ENCODE results near the gene LRP2. TPM values are rescaled to one million over a fixed set of nuclear protein-coding genes. Genes with fewer than 3 reads are reported as not detected.

LRP2 gene
- under 1 TPM in 1 of 2 experiments, not detected in 1; 0.02 TPM for total RNA-seq

GRCh38 chr2:169362118-169362893 lies at the start of gene LRP2:
Gene LRP2 (minus strand): TSS chr2:169362534. CDS start chr2:169362399, 135 bp downstream.

Other genes with a start within 250 kb of the LRP2 start
- gene BBS5, start 117.0 kb upstream of the LRP2 start, total RNA-seq = 1 to 10 TPM; 1.1 to 1.4 TPM
- gene KLHL41, start 147.2 kb upstream of the LRP2 start, total RNA-seq = not detected
- 10 to 100 TPM; 35.4 to 37.9 TPM for gene FASTKD1, start 211.3 kb upstream of the LRP2 start, total RNA-seq
- gene PPIG, start 221.8 kb upstream of the LRP2 start, total RNA-seq = 10 to 100 TPM; 55.9 to 59.0 TPM